ENCODE data around the gene NAP1L5. TPM values are rescaled to one million over a fixed set of nuclear protein-coding genes. Genes with fewer than 3 reads are reported as not detected.

NAP1L5 gene
- total and polyA plus RNA-seq, 8 donors, result 3.1 to 22.6 (median 5.8) TPM; not detected in 1

DNA sequence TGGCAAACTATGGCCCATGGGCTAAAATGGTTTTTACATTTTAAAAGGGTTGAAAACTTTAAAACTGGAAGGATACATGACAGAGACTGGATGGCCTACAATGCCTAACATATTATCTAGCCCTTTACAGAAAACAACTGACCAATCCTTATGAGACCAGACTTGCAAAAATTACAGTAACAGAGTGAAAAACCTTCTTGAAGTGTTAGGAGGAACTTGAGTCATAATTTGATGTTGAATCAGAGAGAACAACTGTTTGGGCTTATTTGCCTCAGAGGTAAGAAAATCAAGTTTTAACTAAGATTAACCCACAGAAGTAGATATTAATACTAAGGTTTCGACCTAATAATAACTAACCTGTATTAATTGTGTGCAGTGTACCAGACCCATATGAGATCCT is 12.4 kb upstream of the NAP1L5 start:
- 88 to 100% (median 94%) methylated on average over 1 of the region's 1 CpG for WGBS, 5 donors
- TF ChIP-seq, protein P1, sequence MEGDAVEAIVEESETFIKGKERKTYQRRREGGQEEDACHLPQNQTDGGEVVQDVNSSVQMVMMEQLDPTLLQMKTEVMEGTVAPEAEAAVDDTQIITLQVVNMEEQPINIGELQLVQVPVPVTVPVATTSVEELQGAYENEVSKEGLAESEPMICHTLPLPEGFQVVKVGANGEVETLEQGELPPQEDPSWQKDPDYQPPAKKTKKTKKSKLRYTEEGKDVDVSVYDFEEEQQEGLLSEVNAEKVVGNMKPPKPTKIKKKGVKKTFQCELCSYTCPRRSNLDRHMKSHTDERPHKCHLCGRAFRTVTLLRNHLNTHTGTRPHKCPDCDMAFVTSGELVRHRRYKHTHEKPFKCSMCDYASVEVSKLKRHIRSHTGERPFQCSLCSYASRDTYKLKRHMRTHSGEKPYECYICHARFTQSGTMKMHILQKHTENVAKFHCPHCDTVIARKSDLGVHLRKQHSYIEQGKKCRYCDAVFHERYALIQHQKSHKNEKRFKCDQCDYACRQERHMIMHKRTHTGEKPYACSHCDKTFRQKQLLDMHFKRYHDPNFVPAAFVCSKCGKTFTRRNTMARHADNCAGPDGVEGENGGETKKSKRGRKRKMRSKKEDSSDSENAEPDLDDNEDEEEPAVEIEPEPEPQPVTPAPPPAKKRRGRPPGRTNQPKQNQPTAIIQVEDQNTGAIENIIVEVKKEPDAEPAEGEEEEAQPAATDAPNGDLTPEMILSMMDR (IDR thresholded peaks at IDR 0.05), result no peak
- TF ChIP-seq POLR2A (IDR thresholded peaks at IDR 0.05), result no peak
- no peak for TF ChIP-seq EP300 (IDR thresholded peaks at IDR 0.05)
- TF ChIP-seq POLR2AphosphoS5 (IDR thresholded peaks at IDR 0.05), result no peak
- H3K27ac ChIP-seq, result no peak overlapping the region
- peaks cover under 1 to 66% (median 61%) of the 10 kb centered on the region in 4 donors for H3K36me3 ChIP-seq
- H3K4me1 ChIP-seq, result peaks cover 0 to 12% (median 6%) of the 10 kb centered on the region in 4 donors
- H3K27me3 ChIP-seq, result no peaks in the 10 kb centered on the region
- intact Hi-C loops (cut with DNase I; ENCODE audit: low total_unique reads), result loop anchor here (10.0 kb wide), 1 partner anchor 315 kb away; no protein-coding TSS in a partner anchor
- DNase-seq, result no peak
- H3K9me3 ChIP-seq, result no peaks in the 10 kb centered on the region
- H3K4me3 ChIP-seq, result no peak overlapping the region

DNA sequence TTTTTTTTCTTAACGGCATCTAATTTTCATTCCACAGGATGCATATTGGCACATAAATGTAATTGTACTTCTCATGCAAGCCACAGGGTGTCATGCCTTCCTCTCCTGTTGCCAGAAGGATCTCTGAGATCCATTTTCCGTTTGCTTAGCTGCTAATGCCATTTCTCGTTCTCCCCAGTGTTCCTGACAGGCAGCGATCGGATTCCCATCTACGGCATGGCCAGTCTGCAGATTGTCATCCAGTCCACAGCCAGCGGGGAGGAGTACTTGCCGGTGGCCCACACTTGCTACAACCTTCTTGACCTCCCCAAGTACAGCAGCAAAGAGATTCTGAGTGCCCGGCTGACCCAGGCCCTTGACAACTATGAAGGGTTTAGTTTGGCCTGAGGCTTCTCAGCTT is 8.9 kb upstream of the NAP1L5 start:
- H3K4me3 ChIP-seq, result no peak overlapping the region
- no peaks in the 10 kb centered on the region for H3K27me3 ChIP-seq
- intact Hi-C loops (cut with DNase I; ENCODE audit: low total_unique reads), result loop anchor here (10.0 kb wide), 1 partner anchor 318 kb away; no protein-coding TSS in a partner anchor
- peaks cover 0 to 12% (median 6%) of the 10 kb centered on the region in 4 donors for H3K4me1 ChIP-seq
- H3K9me3 ChIP-seq, result no peaks in the 10 kb centered on the region
- peak in 1 of 2 donors; percentile 81 for DNase-seq
- peak overlapping the region in 3 of 5 donors; percentile 16 to 54 (median 36) for H3K27ac ChIP-seq
- peaks cover 8 to 82% (median 70%) of the 10 kb centered on the region in 4 donors for H3K36me3 ChIP-seq
- 37 to 56% (median 48%) methylated on average over 9 of the region's 9 CpGs for WGBS, 5 donors
- TF ChIP-seq POLR2AphosphoS5 (IDR thresholded peaks at IDR 0.05) (peak in 1 of 3 donors; percentile 66), EP300 (IDR thresholded peaks at IDR 0.05) (no peak), POLR2A (IDR thresholded peaks at IDR 0.05) (no peak)
- TF ChIP-seq, protein P1 (IDR thresholded peaks at IDR 0.05), result peak in 5 of 7 experiments; percentile 41 to 88 (median 52)

DNA sequence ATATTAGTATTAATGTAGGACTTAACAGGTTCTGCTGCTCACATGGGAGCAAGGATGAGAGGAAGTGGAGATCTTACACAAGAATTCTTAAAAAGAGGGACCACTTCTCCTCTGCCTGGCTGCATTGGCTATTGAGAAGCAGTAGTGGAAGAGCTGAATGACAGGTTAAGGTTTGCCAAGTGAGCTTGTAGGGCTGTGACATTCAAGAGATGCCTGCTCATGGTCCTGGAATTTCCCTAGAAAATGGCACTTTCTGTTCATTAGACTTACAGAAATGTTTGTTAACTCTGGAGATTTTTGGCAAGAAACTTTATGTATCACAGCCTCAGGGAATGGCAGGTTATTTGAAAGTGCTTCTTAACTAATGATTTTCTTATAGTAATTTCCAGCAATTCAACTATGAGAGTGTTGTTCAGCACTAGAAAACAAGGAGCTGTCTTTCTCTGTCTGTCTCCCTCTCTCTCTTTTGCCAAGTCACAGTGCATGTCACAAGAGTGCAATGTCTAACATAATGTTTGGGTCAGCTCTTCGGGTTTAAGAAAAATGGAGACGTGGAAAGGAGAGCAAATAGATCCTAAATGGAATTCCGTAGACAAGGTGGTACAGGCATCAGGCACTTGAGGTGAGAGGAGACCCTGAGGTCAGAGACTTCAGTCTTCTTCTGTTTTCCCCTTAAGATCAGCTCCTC is 8.3 kb upstream of the NAP1L5 start:
- Histone ChIP-seq H3K4me3 (no peak overlapping the region), H3K36me3 (peaks cover 8 to 77% (median 65%) of the 10 kb centered on the region in 4 donors), H3K27me3 (no peaks in the 10 kb centered on the region), H3K27ac (peak overlapping the region in 2 of 5 donors; percentile 8 to 25), H3K4me1 (peaks cover 0 to 12% (median 6%) of the 10 kb centered on the region in 4 donors), H3K9me3 (no peaks in the 10 kb centered on the region)
- TF ChIP-seq POLR2AphosphoS5 (IDR thresholded peaks at IDR 0.05) (no peak), EP300 (IDR thresholded peaks at IDR 0.05) (no peak)
- no peak for DNase-seq
- WGBS, 5 donors, result 65 to 76% (median 69%) methylated on average over 3 of the region's 3 CpGs
- intact Hi-C loops (cut with DNase I; ENCODE audit: low total_unique reads), result loop anchor here (10.0 kb wide), 1 partner anchor 319 kb away; no protein-coding TSS in a partner anchor

DNA sequence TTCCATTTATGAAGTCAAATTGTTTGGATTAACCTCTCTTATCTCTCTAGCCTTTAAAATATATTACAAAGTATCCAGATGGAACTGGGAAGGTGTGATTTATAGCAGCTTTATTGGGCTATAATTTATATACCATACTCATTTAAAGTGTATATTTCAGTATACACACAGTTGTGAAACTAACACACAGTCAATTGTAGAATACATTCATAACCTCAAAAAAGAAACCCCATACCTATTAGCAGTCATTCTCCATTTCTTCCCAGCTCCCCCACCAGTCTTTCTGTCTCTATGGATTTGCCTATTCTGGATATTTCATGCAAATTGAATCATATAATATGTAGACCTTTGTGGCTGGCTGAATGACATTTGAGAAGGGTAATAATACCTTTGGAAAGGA is 7.6 kb upstream of the NAP1L5 start:
- no peak for DNase-seq
- Histone ChIP-seq H3K4me3 (no peak overlapping the region), H3K27me3 (no peaks in the 10 kb centered on the region), H3K9me3 (no peaks in the 10 kb centered on the region), H3K4me1 (peaks cover 0 to 12% (median 6%) of the 10 kb centered on the region in 4 donors), H3K36me3 (peaks cover 8 to 69% (median 57%) of the 10 kb centered on the region in 4 donors), H3K27ac (no peak overlapping the region)
- TF ChIP-seq POLR2A (IDR thresholded peaks at IDR 0.05) (no peak), EP300 (IDR thresholded peaks at IDR 0.05) (no peak), POLR2AphosphoS5 (IDR thresholded peaks at IDR 0.05) (no peak)
- TF ChIP-seq, protein P1 (IDR thresholded peaks at IDR 0.05), result no peak
- intact Hi-C loops (cut with DNase I; ENCODE audit: low total_unique reads), result loop anchor here (10.0 kb wide), 1 partner anchor 320 kb away; no protein-coding TSS in a partner anchor

All from stomach (tissue), 9 donors.